GM19023 (cell line): ENCODE measurements around the gene SPINK5.

Experiments
- ATAC-seq: cut with Tn5 transposase; IDR thresholded peaks from one replicate; pipeline ENCODE4 v1.9.1; 2021; ENCODE audit warnings: mild to moderate bottlenecking, moderate library complexity; ENCODE audit not compliant: unreplicated experiment

Gene SPINK5

GRCh38 chr5:148176480-148176879 is 112.7 kb downstream of the SPINK5 start:
- no peak for ATAC-seq

GRCh38 chr5:148177207-148177606 is 113.4 kb downstream of the SPINK5 start:
- no peak for ATAC-seq

GRCh38 chr5:148179234-148179824 is 115.5 kb downstream of the SPINK5 start:
- no peak for ATAC-seq

GRCh38 chr5:148186248-148187003 is 122.6 kb downstream of the SPINK5 start:
- no peak for ATAC-seq
